ENCODE measurements around the gene OR11H12.
"Not testable (repeated sequence)": the region's sequence is repeated elsewhere in the genome, so short reads cannot be mapped to it uniquely, and the experiment has no call there.

OR11H12 gene

GRCh38 chr14:18600817-18601216 is at the start of gene OR11H12:
OR11H12 (plus strand) TSS chr14:18601117; CDS start chr14:18601117, 0 bp downstream.
- not testable (repeated sequence) for H3K36me3 Mint-ChIP-seq; H3K27ac Mint-ChIP-seq; DNase-seq; H3K9me3 Mint-ChIP-seq; H3K4me1 Mint-ChIP-seq; H3K27me3 Mint-ChIP-seq; ATAC-seq (replicated peaks); H3K4me3 Mint-ChIP-seq

- H3K27ac Mint-ChIP-seq; H3K4me3 Mint-ChIP-seq; H3K4me1 Mint-ChIP-seq; H3K9me3 Mint-ChIP-seq; DNase-seq; H3K27me3 Mint-ChIP-seq; ATAC-seq (replicated peaks); H3K36me3 Mint-ChIP-seq: not testable (repeated sequence)
These were observed 18.0 kb upstream of the OR11H12 start for GRCh38 chr14:18582908-18583307.

- not testable (repeated sequence) for ATAC-seq (replicated peaks); H3K36me3 Mint-ChIP-seq; H3K9me3 Mint-ChIP-seq; H3K27me3 Mint-ChIP-seq; H3K4me3 Mint-ChIP-seq; DNase-seq; H3K27ac Mint-ChIP-seq; H3K4me1 Mint-ChIP-seq
These were observed 25.8 kb downstream of the OR11H12 start for GRCh38 chr14:18626610-18627213.

GRCh38 chr14:18636066-18636465 is 35.1 kb downstream of the OR11H12 start:
- H3K4me1 Mint-ChIP-seq; H3K4me3 Mint-ChIP-seq; H3K27ac Mint-ChIP-seq; H3K9me3 Mint-ChIP-seq; H3K27me3 Mint-ChIP-seq; H3K36me3 Mint-ChIP-seq; DNase-seq; ATAC-seq (replicated peaks): not testable (repeated sequence)

- H3K9me3 Mint-ChIP-seq; H3K36me3 Mint-ChIP-seq; H3K27me3 Mint-ChIP-seq; H3K4me3 Mint-ChIP-seq; H3K4me1 Mint-ChIP-seq; ATAC-seq (replicated peaks); H3K27ac Mint-ChIP-seq; DNase-seq: not testable (repeated sequence)
These were observed 37.1 kb downstream of the OR11H12 start for GRCh38 chr14:18638032-18638431.

- H3K4me1 Mint-ChIP-seq; H3K9me3 Mint-ChIP-seq; H3K36me3 Mint-ChIP-seq; H3K27ac Mint-ChIP-seq; DNase-seq; H3K4me3 Mint-ChIP-seq; ATAC-seq (replicated peaks); H3K27me3 Mint-ChIP-seq: not testable (repeated sequence)
These were observed 37.9 kb downstream of the OR11H12 start for GRCh38 chr14:18638785-18639184.

GRCh38 chr14:18646075-18646730 is 45.3 kb downstream of the OR11H12 start:
- DNase-seq; H3K27me3 Mint-ChIP-seq; H3K36me3 Mint-ChIP-seq; H3K4me1 Mint-ChIP-seq; H3K4me3 Mint-ChIP-seq; ATAC-seq (replicated peaks); H3K9me3 Mint-ChIP-seq; H3K27ac Mint-ChIP-seq: not testable (repeated sequence)
